Breast epithelium (tissue), 3 donors: ENCODE results near the gene PWWP2B.

Experiments
- POLR2AphosphoS5 ChIP-seq, 3 donors: sonication (generic); formaldehyde crosslinking; IDR thresholded peaks; one replicate each; pipeline ENCODE4 v1.6.1; 2017; ENCODE audit warnings: antibody characterized with exemption in 3 of 3
- TF ChIP-seq, protein P1 (sequence below), 3 donors: fragments of 450-650 bp; IDR thresholded peaks; one replicate each; pipeline ENCODE4 v1.5.1; 2016 to 2017; ENCODE audit warnings: antibody characterized with exemption in 3 of 3, mild to moderate bottlenecking in 3 of 3, moderate library complexity in 3 of 3

DNA sequence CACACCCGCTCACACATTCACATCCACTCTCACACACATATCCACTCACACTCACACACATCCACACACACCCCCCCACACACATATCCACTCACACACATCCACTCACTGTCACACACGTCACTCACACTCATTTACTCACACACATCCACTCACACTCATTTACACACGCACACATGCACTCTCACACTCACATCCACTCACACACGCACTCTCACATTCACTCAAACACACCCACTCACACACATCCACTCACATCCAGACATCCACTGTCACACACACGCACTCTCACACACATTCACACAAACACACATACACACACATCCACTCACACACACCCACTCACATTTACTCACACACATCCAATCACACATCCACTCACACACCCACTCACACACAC lies 18.3 kb downstream of the PWWP2B start:
- TF ChIP-seq, protein P1, sequence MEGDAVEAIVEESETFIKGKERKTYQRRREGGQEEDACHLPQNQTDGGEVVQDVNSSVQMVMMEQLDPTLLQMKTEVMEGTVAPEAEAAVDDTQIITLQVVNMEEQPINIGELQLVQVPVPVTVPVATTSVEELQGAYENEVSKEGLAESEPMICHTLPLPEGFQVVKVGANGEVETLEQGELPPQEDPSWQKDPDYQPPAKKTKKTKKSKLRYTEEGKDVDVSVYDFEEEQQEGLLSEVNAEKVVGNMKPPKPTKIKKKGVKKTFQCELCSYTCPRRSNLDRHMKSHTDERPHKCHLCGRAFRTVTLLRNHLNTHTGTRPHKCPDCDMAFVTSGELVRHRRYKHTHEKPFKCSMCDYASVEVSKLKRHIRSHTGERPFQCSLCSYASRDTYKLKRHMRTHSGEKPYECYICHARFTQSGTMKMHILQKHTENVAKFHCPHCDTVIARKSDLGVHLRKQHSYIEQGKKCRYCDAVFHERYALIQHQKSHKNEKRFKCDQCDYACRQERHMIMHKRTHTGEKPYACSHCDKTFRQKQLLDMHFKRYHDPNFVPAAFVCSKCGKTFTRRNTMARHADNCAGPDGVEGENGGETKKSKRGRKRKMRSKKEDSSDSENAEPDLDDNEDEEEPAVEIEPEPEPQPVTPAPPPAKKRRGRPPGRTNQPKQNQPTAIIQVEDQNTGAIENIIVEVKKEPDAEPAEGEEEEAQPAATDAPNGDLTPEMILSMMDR (IDR thresholded peaks at IDR 0.05), result no peak
- no peak for TF ChIP-seq POLR2AphosphoS5 (IDR thresholded peaks at IDR 0.05)
